GM19193 (cell line): ENCODE data around the gene DENND4B.

Experiments used
- POLR2A ChIP-seq: IDR thresholded peaks from 4 replicates; pipeline ENCODE4 v1.6.1; 2011; ENCODE audit not compliant: insufficient read depth, insufficient read length; ENCODE audit errors: extremely low read depth

The DENND4B gene

DNA sequence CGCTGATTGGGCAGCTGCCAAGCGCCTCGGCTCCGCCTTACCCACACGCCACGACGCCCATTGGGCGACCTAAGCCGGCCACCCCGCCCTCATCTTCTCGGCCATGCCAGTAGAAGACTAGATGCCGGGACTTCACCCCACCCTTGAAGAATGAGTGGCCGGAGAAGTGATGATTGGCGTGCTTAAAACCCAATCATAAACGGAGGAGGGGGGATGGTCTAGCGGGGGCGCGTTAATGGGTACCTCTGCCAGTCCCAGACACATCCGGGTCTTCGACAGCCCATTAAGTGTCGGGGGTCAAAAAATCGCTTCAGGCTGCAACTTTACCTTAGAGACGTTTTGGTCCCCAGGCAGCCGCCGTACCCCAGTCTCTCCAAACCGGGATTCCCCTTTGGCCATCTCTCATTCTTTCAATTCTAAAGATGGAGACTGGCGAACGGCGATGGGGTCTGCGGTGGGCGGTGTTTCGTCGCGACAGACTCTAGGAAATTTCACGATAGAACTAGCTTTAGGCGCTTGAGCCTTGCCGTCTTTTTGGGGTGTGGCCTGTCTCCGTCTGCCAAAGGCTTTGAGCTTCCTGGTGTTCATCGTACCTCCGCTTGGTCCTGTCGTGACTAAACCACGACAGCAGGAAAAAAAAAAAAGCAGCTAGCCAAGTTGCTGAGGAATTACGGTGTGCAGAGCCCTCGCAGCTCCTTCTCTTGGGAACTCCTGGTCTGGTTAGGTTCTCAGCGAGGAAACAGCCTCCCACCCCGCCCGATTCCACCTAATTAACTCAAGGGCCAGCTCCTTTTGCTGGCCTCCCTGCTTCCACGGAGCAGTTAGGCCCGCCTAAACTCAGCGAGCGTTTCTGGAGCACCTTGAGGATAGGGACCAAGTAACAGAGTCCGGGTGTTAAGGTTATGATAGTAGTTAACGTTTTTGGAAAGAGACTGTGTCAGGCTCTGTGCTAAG, 23.3 kb downstream of the DENND4B start, which contains the start of gene GATAD2B:
TSS of gene GATAD2B (minus strand) at position 1 of the 954 bp plus-strand sequence. CDS start 94,625 bp downstream, outside the sequence.
- peak; percentile 88 for TF ChIP-seq POLR2A

- no peak for TF ChIP-seq POLR2A
These were observed 24.2 kb downstream of the DENND4B start for GRCh38 chr1:153922076-153922971.

- no peak for TF ChIP-seq POLR2A
These were observed 24.8 kb downstream of the DENND4B start for GRCh38 chr1:153921803-153922075.

- TF ChIP-seq POLR2A = no peak
These were observed 25.3 kb downstream of the DENND4B start for GRCh38 chr1:153921080-153921802.

DNA sequence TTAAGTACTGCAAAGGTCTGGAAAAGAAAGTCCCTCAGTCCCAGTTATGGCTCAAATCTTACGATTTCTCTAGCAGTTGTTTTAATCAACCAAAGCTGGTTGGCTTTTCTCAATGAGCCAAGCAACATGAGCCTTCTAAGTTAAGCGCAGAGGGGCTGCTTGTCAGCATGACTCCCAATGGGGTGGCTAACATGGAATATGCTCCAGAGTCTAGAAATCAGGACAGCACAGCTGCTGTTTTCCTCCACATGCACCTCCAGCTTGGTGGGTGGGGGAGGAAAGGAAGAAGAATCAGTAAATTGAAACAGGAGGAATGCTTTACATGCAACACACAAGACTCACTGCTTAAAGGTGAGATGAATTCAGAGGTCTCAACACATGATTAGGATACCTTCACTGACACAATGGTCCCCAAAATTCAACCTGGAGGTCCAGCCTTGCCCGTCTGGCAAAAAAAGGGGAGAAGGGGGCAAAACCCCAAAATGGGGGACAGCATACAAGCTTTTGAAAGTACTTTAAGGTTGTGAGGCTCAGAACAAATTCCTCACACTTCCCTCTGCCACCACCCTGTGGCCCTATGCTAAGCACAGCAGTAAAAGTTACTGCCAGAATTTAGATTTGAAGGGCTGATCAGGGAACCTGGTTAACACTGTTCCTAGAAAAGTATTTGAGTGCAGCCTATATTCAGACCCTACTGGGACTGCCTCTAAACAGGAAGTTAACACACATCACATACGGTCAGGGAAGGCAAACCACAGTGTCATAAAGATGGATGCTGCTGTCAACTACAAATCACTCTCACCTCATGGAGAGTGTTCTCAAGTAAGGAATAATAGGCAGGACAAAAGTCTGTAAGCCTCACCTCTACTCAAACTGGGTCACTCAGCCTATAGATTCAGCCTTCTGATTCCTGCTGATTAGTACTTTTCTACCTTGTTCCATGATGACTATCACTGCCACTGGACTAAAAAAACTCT, 26.4 kb downstream of the DENND4B start:
- TF ChIP-seq POLR2A = no peak

DNA sequence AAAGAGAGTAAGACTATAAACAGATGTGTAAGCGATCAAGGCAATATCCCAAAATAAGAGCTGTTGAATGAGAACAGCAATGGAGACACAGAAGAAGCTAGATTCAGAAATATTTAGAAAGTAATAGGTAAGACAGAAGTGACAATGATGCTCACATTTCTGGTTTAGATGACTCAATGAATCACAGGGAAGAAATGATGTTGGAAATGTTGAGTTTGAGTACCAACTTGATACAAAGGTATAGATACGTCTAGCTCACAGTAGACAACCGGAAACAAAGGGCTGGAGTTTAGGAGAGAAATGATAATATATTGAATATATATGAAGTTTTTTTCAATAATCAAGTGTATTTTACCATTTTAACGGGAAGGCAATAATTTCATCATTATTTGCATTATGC, 30.2 kb downstream of the DENND4B start:
- no peak for TF ChIP-seq POLR2A

GRCh38 chr1:153912349-153912748, 34.2 kb downstream of the DENND4B start:
- TF ChIP-seq POLR2A = no peak

DNA sequence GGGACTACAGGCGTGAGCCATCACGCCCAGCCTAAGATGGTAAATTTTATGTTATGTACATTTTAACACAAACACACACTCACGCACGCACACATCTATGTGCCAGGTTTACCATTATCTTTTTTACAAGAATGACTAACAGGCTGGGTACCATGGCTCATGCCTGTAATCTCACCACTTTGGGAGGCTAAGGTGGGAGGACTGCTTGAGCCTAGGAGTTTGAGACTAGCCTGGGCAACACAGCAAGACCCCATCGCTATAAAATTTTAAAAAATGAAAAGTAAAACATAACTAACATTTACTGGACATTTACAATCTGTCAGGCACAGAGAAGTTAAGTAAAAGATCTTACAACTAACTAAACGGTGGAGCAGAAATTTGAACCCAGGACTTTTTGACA, 38.4 kb downstream of the DENND4B start:
- no peak for TF ChIP-seq POLR2A

- no peak for TF ChIP-seq POLR2A
These were observed 39.4 kb downstream of the DENND4B start for GRCh38 chr1:153907134-153907533.

GRCh38 chr1:153906396-153906795, 40.1 kb downstream of the DENND4B start:
- no peak for TF ChIP-seq POLR2A

GRCh38 chr1:153903841-153904455, 42.6 kb downstream of the DENND4B start:
- TF ChIP-seq POLR2A = no peak

- no peak for TF ChIP-seq POLR2A
These were observed 47.0 kb downstream of the DENND4B start for GRCh38 chr1:153899509-153899908.

- TF ChIP-seq POLR2A = no peak
These were observed 58.0 kb downstream of the DENND4B start for GRCh38 chr1:153888533-153888932.
